HL-60/S4 treated with phorbol 12-myristate 13-acetate at 8.2 ng/mL for 4 days and 3 days (cell line): Measurements from ENCODE around the gene RSAD1.

Experiments used
- in situ Hi-C: fragments of 300-500 bp; cut with MboI; formaldehyde crosslinking; loops from 2 replicates; pipeline ENCODE4 v1.15.0; 2022; ENCODE audit warnings: low sequenced_read_pairs

The RSAD1 gene

DNA sequence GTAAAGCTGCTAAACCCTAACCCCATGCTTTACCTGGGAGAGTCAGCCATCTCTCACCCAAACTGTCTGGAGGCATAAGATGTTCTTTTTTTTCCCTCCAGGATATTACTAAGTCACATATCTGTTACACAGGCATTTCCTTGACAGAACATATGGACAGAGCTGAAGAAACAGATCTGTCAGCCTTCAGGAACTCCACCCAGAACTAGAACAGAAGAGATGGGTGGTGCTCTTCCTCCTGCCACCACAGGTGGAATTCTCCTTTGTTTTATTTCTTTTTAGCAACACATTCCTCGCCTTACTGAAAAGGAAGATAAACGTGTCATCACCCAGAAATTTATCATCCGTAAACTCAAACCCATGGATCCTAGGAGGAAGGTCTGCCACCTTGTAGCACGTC is 38.4 kb downstream of the RSAD1 start:
- in situ Hi-C loops: no loop called here

DNA sequence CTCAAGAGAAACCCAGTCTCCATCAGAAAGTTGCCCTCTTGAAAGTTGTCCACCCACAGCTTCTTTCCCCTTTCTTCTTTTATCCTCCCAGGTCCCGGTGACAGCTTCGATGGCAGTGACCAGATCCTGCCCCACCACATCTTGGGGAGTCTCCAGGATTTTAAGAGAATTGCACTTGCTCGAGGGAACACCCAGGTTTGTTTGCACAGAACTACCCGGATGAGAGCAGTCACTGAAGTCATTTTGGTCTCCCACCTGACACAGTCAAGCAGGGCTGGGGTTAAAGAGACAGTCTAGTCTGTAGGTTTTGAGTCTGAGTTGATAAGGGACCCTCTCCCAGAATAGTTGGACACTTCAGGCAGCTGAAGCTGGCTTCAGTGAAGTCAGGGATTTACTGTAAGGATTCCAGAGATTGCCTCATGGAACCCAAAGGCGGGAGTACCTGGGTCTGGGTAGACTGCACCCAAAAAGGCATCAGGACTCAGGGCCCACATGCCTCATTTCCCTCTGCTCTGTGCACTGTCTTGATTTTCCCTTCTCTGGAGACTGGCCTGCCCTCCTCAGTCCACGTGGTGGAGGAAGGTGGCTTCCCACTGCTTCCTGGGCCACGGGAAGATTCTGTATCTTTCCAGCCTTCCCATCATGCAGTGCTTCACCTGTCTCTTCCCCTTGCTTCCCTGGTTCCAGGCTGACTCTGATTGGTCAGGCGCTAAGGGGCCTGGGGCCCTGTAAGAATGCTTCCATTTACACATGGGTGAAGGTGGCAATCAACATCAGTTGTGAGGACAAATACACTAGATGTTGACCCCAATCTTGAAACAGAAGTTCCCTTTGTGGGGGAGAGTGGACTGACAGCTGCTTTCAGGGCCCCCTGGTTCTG is 39.1 kb downstream of the RSAD1 start:
- in situ Hi-C loops: no loop called here

DNA sequence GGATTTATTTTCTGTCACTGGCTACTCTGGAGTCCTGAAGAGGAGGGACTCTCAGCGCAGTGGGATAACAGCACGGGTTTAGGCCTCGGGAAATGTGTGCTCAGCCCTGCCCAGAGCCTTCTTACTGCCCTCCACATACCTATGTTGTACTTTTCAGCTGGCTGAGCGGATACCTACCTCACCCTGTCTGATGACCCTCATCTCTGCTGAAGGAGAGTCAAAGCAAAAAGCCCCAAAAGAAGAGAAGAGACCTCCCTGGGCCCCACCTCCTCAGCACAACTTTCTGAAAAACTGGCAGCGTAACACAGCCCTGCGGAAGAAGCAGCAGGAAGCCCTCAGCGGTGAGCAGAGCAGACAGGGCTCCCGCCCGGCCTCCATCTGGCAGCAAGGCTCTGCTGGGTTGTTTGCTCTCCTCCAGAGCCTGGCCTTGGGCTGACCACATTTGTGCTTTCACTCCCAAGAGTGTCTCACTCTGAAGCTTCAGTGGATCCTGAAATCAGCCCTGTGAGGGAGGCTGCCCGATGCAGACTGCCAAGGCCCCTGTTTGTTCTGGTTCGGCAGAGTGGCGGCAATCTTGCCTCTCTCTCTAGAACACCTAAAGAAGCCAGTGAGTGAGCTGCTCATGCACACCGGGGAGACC is 39.8 kb downstream of the RSAD1 start:
- in situ Hi-C loops: no loop called here

- in situ Hi-C loops: no loop called here
Observed at GRCh38 chr17:50519141-50519834, 40.6 kb downstream of the RSAD1 start.

GRCh38 chr17:50520483-50520882 is 41.8 kb downstream of the RSAD1 start:
- in situ Hi-C loops: no loop called here

GRCh38 chr17:50521514-50521913 is 42.9 kb downstream of the RSAD1 start:
- in situ Hi-C loops: no loop called here

DNA sequence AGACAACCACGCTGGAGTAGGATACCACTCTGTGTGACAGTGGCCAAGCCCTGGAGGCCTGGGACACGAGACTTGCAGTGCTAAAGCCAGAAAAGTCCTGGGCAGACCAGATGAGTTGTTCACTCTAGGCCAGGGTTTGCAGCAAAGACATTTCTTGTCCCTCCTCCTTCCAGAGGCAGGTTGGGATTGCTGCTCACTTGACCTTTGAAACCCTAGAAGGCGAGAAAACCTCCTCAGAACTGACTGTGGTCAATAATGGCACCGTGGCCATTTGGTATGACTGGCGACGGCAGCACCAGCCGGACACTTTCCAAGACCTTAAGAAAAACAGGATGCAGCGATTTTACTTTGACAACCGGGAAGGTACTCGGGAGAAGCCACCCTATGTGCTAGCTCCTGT is 44.1 kb downstream of the RSAD1 start:
- in situ Hi-C loops: no loop called here

- in situ Hi-C loops: no loop called here
Observed at GRCh38 chr17:50523208-50523607, 44.5 kb downstream of the RSAD1 start.

- in situ Hi-C loops: no loop called here
Observed at GRCh38 chr17:50524838-50525237, 46.2 kb downstream of the RSAD1 start.

GRCh38 chr17:50527155-50527762 is 48.6 kb downstream of the RSAD1 start:
- in situ Hi-C loops: no loop called here

DNA sequence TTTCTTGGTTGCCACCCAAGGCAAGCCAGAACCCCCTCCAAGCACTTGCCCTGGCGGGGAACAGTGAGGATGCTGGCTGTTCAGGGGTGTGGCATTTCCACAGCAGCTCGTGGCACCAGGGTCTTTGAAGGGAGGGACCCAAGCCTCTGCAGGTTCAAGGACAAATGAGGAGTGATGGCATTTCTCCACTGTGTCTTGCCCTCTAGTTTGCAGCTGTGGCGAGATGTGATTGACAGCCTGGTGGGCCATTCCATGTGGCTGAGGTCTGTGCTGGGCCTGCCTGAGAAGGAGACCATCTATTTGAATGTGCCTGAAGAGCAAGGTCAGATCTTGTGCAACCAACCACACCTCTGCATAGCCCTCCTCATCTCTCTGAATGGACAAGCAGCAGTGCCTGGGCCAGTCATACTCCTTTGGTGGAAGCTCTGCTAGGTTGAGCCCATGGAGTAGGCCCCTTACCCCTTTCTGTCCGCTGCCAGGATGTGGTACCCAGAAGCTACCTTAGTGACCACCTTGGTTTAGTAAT is 49.4 kb downstream of the RSAD1 start:
- in situ Hi-C loops: no loop called here

DNA sequence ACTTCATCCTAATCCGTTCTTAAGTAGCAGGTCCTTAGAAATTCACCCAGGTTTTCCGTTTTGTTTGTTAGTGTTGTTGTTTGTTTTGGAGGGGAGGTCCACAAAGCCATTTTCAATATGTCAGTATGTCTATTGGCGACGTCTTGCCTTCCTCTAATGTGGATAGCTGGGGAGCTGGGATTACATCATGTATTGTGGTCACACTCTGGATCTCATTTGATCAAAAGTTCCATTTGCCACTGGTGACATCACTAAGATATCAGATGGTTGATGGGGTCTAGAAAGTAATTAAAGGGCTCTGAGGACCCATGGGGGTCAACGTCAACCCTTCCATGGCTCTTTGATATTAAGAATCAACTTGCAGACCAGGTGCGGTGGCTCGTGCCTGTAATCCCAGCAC is 51.2 kb downstream of the RSAD1 start:
- in situ Hi-C loops: no loop called here

DNA sequence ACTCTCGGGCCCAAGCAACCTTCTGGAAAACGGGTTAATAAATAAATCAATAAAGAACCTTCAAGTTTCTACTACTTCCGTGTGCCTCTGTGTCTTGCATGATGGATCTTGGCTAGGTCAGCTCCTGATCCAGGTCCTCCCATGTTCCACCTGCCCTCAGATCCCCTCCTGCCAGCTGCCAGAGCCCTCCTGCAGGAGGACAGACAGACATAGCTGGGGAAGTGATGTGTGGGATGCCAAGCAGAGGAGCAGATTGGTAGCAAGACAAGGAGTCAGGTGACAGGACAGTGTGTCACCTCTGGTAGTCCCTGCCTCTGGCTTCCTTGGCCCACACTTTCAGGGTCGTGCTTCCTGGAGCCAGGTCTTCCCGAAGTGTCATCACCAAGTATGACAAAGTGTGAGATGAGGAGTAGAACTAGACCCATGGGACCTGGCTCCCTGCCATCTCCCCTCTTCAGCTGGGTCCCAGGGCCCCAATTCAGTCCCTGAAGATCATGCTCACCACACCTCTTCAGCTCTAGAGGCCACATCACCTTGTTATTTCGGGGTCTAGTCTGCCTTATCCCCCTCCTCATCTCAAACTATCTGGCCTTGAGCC is 52.9 kb downstream of the RSAD1 start:
- in situ Hi-C loops: no loop called here

DNA sequence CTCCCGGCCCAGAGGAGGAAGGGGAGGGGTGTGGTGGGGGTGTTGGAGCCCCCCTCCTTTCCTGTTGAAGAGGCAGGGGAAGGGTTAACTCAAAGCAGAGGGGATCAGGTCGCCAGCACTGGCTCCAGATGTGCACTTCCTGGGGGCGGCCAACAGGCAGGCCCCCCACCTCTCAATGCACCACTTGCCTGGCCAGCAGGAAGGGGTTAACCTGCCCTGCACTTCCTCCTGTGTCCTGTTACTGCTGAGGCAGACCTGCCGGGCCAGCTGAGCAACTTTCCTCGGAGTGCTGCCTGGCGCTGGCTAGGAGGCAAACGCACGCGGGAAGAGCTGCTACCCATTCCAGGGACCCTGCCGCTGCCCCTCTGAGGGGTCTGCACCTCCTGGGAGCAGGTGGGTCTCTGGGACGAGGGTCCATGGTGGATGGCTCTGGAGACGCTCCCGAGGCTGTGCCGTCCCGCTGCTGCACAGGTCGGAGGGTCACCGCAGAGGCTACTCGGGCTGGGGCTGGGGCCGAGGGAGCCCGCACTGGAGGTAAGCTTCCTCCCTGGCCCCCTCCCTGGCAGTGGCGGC is 53.9 kb downstream of the RSAD1 start, which contains the start of gene EPN3:
EPN3 (plus strand) TSS at position 284 of the 573 bp plus-strand sequence. CDS start 3,822 bp downstream, outside the sequence.
- in situ Hi-C loops: no loop called here

GRCh38 chr17:50533185-50533584 is 54.5 kb downstream of the RSAD1 start:
- in situ Hi-C loops: no loop called here

GRCh38 chr17:50533720-50534148 is 55.1 kb downstream of the RSAD1 start:
- in situ Hi-C loops: no loop called here

DNA sequence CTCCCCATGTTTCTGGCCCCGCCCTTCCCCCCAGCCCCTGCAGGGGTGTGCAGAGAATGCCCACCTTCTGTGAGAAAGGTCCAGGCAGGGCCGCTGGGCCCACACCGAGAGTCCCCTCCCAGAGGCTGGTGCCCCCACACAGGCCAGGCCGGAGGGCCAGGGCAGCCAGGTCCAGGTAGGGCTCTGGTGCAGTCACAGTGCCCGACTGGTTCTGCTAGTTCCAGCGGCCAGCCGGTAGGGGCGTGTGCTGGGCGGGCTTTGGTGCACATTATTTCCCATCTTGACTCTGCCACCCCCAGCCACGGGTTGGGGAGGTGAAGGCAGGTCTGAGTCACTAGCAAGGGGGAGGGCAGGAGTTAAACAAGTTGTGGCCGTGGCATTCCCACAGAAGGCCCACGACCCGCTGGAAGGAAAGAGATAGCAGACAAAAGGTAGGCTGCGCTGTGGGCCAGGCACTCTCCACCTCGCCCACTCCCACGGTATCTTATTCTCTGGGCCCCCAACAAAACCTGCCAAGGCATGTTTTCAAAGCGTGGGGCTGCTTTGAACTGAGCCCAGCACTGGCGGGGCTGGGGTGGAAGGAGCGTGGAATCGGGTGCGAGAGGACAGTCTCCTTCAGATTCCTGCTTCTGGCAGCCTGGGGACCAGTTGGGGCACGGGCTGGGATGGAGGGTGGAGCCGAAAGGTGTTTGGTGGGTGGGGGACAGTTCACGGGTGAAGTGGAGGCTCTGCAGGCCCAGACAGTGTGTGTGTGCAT is 55.7 kb downstream of the RSAD1 start:
- in situ Hi-C loops: no loop called here

GRCh38 chr17:50534979-50535326 is 56.3 kb downstream of the RSAD1 start:
- in situ Hi-C loops: no loop called here

DNA sequence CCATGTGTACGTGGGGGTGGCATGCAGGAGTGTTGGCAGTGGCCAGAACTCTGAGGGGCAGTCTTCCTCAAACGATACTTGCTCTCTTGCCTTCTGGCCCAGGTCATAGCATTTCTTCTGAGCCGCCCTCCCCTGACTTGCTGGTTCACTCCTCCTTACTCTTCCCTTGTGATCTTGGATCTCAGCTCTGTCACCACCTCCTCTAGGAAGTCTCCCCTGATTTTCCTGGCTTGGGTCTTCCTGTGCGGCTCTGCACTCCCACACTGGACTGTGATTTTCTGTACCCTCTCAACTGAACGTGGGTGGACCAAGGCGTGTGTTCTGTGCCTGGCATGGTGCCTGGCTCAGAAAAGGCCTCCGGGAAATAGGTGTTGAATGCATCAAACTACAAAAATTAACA is 56.7 kb downstream of the RSAD1 start:
- in situ Hi-C loops: no loop called here
